ENCODE results near the gene NTNG1.
"Not testable (repeated sequence)": the region's sequence is repeated elsewhere in the genome, so short reads cannot be mapped to it uniquely, and the experiment has no call there.

NTNG1 gene

DNA sequence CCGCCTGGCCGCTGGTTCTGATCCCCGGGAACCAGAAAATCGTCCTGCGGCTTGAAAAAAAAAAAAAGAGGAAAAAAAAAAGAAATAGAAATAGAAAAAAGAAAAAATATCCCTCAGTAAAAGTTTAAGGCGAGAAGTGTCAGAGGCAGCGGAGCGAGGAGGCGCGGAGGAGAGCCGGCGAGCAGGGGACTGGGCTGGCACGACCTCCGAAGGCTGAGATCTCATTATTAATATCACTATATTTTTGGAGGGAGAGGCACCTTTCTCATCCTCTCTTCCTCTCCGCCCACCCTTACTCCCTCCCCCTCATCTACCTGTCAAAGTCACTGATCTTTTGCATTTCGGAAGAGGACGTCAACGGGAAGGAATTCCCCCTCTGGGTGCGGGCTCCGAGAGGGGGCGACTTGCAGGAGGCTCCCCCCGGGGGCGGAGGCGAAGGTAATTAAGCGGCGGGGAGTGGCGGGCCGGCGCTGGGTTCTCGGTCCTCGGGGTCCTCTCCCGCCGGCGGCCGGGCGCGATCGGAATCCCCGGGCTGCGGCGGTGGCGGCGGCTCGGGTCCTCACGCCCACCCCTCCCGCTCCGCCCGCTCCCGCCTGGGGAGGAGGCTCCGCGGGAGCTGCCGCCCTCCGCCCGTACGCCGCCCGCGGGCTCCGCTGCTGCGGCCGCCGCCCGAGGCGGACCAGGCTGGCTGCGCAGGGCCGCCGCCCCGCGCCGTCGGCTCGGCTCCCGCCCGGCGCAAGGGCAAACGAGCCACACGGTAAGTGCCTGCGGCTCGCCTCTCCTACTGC, at the start of gene NTNG1:
Gene NTNG1, plus strand, starts transcription at position 337 of the 788 bp plus-strand sequence.
- no peak for DNase-seq

DNA sequence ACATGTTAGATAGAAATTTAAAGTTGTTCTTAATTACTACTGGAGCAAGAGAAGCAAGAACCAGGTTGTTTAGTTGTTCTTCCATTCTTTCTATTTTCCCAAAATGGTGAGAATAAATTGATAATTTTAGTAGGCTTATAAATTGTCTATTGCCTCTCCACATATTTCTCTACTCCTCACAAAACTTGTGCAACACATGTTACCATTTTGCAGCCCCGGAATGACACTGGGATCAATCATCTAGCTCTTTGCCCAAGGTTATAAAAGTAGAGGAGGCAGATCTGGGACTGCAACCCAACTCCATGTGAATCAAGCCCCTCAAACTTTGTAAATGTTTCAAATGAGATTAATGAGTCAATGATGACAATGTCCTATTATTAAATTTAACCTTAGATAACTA, 49.4 kb upstream of the NTNG1 start:
- no peak for DNase-seq

DNA sequence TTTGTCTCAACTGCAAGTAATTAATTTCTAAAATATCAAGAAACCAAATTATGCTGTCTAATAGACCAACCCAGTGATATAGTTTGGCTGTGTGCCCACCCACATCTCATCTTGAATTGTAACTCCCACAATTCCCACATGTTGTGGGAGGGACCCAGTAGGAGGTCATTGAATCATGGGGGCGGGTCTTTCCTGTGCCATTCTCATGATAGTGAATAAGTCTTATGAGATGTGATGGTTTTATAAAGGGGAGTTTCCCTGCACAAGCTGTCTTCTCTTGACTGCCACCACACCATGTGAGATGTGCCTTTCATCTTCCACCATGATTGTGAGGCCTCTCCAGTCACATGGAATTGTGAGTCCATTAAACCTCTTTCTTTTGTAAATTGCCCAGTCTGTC, 47.4 kb upstream of the NTNG1 start:
- DNase-seq = not testable (repeated sequence)

DNA sequence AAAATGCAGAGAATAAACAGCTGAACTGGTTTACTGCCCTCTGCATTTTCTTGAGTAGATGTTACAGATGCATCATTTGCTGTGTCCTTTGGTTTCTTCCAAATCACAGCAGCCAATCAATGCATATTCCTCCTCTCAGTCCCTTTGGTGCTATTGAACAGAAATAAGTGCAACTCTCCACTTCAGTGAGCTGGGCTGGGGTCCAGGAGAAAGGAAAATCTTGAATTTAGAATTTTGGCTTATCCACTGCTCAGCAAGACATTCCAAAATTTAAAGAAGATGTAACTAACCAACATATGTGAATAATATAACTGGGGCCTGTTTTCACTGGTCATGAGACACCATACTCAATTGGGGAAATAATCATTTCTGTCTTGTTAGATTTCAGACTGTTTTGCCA, 45.2 kb upstream of the NTNG1 start:
- DNase-seq = no peak

DNA sequence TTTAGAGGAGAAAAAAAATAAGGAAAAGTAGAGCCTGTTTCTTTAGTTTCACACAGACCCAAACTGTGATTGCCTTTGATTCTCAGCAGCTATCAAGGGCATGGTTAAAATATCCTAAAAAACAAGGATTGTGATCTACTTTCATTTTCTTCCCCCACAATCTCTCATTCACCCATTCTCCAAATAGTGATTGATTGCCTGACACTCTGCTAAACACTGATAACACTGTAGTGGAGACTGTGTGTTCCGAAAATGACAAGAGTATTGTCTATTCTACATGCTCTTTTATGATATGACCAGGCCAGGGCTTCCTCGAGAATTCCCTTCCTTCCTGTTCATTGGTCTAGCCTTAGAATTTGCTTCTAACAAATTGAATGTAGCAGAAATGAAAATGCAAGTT, 44.1 kb upstream of the NTNG1 start:
- no peak for DNase-seq

DNA sequence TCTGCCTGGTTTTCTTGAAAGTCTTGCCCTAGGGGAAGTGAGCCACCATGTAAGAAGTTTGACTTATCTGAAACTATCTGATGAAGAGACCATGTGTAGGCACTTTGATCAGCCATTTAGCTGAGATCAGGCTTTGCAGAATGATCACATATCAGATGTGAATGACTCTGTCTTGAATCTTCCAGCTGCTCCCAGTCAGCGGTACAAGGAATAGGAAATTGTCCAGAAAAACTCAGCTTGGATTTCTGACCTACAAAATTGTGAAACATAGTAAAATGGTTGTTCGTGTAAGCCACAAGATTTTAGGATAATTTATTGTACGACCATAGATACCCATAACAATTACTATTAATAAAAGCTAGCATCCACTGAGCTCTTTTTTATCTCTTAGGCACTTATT, 41.9 kb upstream of the NTNG1 start:
- no peak for DNase-seq

DNA sequence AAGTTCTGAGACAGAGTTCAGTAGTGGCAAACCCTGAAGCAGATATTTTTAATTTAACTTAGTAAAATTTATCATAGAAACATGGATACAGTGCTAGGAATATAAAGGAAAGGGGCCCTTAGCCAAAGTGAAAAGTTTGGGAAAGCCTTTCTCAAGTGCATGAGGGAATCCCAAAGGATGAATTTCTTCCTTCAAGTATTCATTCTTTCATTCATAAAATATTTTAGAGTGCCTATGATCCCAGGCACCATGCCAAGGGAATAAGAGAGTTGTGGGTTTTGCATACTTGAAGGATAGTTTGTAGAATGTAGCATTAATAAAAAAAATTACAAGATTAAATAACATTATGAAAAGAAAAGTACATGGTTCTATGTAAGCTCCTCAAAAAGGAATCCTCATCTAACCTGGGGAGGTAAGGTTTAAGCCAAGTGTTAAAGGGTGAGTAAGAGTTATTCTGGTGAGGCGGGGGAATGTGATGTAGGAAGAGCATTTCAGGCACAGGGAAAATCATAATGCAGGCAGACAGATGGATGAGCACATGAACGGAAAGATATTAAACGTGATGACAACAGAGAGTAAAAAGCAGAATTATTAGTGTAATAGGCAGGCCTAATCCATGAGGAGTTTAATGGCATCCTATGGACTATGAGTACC, 40.4 kb upstream of the NTNG1 start:
- DNase-seq = no peak

DNA sequence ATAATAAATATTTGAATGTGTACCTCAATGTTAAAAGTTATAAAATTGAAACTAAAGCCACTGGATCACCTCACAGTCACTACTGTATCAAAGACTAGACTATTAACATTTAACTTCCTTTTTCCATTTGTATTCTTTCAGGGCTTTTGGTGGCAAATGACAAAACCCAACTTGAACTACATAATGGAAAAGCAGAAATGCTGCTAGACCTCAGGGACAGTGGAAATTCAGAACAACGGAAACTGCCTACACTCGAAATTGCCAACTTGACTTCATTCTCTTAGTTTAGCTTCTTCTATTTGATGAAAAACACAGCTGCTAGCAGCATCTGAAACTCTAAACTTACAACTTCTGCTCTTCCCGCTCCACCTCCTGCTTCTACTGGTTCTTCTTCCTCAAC, 34.9 kb upstream of the NTNG1 start:
- no peak for DNase-seq

DNA sequence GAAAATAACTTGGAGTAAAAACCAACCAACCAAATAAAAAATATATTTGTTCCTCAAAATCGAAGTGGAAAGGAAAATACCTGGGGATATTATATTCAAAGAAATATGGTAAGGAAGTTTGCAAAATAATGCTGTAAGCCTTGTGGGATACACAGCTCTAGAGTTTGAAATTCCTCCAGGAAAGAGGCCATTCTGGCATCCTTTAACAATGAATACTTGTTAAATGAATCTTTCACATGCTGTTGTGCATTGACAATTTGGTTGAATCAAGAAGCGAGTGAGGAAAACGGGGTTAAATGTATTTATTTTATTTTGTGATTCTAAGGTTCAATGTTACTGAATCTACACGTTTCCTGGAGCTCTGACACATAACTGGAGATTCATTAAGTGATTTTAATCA, 30.5 kb upstream of the NTNG1 start:
- no peak for DNase-seq

DNA sequence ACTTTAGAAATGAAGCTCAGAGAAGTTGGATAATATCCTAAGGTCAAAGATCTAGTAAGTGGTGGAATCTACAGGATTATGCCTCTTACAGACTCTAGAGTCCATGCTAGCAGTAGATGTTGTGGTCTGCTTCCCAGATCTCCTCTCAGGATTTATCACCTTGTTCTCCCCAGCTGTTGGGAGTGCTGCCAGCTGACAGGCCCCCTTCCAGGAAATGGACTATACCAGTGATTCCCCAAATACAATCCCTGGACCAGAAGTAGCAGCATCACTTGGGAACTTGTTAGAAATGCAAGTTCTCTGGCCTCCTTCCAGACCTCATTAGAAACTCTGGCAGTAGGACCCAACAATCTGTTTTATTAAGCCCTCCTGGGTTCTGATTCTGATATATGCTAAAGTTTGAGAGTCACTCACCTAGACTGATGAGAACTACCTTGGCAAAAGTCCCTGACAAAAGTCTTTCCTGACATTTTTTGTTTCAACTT, 24.5 kb upstream of the NTNG1 start:
- no peak for DNase-seq

DNA sequence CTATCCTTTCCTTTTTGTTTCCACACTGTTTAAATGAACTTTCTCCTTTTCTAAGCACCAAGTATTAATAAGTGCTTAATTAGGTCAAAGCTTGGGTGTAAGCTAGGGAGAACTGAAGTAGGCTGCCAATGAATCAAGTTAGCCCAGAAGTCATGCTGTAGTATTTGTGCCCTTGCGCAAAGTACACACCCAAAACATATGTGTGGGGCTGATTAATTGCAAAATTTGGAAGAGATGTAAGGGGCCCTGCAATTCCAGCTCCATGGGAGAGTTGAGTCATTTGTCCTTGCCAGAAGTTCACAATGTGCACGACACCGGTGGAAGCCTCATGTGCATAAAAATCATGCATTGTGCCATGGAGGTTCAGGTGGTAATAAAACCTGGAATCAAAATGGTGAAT, 18.6 kb upstream of the NTNG1 start:
- no peak for DNase-seq

DNA sequence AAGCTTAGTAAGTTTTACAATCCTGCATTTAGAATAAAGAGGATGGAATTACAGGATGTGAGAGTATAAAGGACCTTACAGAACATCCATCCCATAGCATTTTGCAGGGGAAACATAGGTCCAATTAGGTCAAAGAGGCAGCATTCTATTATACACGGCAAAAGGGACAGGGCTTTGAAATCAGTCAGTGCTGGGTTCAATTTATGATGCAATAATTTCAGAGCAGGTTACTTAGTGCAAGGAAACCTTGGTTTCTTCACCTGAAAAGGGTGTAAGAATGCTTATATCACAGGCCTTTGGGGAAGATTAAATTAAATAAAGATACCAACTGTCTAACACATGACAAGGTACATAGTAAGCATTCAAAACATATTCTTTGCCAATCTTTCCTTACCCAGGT, 17.1 kb upstream of the NTNG1 start:
- no peak for DNase-seq

DNA sequence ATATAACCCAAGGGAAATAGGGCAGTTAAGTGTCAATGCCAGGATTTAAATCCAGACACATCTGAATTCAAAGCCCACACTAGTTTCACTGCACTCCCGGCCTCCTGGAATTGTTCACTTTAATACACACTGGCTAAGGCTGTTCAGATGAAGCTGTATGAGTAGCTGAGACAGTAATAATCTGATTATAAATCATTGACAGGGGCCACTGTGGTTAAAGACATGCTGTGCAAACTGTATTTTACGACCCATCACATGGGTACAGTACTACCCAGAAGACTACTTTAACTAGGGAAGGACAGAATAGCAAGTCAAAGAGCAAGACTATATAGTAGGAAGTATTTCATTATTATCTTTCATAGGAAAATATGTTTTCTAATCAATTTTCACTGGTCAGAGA, 16.1 kb upstream of the NTNG1 start:
- DNase-seq = no peak

DNA sequence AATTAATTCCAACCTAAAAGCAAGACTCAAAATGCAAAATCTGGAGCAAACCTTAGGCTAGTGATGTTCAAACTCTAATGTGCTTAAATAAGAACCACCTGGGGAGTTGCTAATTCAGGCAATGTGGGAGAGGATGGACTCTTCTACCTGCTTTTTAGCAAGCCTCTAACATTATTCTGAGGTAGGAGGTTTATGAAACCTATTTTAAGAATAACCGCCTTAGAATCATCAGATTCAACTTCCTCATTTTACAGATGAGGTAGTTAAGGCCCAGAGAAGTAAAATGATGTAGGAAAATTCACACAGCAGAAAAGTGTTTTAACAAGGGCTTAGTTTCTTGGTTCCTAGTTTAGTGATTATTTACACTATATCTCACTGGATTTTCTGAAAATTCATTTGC, 8.6 kb upstream of the NTNG1 start:
- DNase-seq = no peak

DNA sequence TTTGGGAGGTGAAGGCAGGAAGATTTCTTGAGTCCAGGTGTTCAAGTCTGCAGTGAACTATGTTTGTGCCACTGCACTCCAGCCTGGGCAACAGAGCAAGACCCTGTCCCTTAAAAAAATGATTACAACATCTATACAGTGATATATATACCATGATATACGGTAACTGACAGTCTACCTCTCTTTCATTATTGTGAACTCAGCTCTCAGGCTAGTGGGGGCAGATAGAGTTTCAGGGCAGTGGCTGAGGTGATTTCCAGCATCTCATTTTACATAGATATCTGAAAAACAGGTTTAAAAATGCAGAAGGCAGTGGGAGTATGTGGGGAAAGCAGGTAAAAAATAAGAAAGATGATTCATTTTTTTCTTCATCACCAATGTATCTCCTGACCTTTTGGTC, 8.1 kb upstream of the NTNG1 start:
- DNase-seq = no peak

DNA sequence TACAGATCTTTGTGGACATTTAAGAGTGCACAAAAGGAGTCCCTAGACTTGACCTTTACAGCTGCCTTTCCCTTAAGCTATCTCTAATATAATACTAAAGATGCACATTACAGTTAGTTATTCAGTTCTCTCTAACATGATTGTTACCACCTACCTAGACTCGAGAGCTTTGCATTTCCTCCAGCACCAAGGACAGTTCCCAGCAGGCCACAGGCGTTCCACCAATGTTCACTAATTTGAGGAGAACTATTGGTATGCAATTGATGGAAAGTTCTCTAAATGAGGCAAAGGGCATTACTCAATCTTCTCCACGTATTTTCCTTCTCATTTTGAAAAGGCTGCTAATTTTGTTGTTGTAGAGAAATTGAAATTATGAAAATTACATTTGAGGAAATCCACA, 5.4 kb upstream of the NTNG1 start:
- no peak for DNase-seq

DNA sequence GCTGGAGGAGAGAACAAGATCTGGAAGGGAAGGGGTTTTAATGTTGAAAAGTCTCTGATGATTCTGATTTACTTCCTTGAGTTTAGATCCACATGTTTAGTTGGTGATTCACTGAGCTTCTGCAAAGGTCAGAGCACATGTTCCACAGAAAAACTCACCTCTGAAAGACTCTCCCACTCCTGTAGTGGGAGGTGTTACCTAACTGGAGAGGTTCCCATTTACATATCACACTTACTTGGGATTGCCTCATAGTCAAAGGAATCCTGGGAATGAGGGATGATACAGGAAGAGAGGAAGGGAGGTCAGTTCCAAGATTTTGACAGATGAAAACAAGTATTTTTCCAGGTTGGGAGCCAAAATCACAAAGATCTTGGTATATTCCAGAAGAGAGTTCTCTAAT, 2.7 kb upstream of the NTNG1 start:
- no peak for DNase-seq

DNA sequence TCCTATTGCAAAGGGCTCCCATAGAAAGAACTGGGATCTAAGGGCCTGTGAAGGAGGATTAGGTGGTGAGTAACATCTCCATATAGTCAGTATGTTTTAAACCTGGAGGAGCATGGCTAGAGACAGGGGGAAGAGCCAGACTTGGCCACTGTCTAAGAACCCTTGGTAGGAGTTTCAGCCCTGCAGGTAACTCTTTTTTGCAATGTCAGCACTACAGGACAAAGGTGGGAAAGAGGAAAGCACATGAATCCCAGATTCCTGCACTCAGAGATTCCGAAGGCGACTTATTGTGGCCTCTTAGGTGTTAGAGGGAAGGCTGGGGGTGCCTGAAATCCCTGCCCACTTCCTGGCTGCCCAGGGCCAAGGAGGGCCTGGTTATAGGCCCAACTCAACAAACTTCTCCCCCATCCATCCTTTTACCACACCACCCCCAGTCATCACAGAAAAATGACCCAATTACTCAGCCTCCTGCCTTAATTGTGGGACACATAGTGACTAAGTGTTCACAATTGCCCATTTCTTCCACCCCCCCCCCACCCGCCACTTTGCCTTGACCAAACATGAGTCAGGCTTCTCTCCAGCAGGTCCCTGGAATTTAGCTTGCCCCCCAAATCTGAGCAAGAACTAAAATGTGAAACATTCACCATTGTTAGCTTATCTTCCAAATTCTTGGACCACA, 1.9 kb upstream of the NTNG1 start:
- DNase-seq = no peak

DNA sequence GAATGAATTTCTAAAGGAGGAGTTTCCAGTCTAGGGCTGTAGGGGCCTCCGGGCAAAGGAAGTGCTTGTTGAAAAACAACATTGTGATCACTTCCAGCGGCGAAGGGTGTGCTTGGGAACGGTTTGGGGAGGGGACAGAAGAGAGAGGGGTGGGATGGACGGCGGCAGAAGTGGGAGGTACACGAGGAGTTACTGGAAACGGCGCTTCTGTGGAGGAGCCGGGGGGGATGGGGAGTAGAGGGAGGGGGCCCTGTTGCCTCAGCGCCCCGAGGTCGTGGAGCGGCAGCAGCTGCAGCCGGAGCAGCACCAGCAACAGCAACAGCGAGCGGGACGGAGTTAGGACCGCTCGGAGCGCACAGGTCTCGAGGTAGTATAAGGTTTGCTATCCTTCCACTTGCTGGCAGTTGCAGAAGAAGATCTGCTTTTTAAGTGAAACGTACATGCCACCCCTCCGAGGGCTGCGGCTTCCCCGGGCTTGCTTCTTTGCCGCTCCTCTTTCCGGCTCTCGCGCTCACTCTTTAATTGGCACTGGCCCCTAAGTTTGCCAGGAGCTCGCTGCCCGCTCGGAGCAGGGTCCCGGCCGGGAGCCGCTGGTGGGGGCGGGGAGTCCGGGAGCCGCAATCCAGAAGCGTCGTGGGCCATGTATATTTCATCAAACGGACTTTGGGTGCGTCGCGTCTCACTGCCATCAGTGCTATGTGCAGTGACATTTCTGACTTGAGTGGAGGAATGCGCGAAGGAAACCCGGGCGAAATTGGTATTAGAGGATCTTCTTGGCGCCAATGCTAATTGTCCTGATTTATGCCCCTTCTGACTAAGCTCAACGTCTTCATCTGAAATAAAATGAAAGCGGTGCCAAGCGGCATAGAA, 771 bp upstream of the NTNG1 start:
- DNase-seq = peak; percentile 75

DNA sequence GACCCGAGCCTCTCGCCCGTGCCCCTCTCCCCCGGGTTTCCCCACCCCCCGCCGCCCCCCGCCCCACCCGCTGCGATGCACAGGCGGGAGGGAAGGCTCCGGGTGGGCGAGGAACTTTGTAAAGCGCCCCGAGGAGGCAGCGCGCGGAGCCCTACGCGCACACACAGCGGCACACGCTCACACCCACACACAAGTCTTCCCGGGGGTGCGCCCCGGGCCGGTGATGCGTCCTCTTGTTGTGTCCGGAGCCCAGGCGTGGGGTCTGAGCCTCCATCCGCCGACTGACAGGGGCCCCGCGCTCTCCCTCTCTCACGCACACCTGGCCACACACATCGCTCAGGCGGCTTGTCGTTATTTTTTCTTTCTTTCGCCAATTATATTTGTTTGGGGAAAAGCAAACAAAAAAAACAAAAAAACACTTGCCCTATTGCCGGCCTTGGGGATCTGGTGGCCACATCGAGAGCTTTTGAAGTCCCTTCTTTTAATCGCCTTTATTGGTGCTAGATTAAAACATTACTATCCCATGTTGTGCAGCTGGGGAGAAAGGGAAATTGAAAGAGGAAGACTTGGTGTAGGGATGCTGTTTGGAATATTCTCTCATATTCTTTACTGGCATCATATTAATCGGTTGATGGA, 770 bp downstream of the NTNG1 start:
- DNase-seq = no peak

DNA sequence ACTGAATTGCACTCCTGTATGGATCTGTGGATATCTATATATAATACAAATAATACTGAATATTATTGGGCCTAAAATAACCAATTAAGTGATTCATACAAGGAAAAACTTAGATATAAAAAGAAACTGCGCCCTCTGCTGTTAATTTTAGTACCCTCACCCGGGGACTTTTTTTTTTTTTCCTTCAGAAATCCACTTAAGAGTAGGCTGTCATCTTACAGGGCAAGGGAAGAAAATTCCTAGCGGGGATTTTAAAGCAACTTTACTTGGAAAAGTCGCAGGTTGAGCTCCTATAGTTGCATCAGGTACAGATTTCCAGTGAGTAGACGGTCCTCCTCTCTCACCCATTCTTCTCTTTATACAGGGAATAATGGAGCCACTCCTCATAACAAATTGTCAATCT, 1.3 kb downstream of the NTNG1 start:
- DNase-seq = peak; percentile 37

DNA sequence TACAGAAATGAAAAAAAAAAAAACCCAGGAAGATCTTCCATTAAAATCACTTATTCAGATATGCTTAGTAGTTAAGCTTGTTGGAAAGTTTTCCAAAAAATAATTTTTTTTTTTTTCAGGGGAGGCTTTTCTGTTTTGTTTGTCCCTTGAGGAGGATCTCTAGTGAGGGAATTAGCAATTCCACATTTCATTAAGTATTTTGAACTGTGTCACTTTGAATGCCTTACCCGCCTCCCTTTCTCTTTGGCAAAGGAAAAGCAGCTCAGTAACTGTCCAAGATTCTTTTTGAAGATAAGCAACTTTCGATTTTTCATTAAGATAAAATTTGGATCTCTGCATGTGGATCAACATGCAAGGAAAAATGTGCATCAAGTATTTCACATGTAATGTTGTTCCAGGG, 1.8 kb downstream of the NTNG1 start:
- DNase-seq = no peak

DNA sequence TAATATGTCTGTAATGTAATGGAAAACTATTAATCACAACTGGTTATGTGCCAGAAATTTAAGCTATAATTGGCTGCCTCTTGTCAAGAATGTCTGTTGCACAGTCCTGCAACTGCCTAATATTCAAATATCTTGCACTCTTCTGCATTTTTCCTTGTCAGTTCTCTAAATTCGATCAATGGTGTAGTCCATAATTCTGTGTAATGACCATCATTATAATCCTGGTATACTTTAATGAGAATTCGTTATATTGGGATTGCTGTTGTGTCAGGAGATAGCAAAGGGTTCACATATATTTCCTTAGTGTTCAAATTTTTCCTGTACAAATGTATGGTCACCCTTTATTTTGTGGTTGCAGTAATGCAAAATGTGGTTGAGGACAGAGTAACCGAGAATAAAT, 4.8 kb downstream of the NTNG1 start:
- no peak for DNase-seq

Data from amniotic stem cell (primary cell).